NCI-H345 treated with DMSO at 0.1 percent for 48 hours (cell line): ENCODE data around the gene CMTM8.

Experiments
- DNase-seq: peaks from one replicate; lab custom pipeline; 2025; ENCODE audit not compliant: unreplicated experiment; lab: John Stamatoyannopoulos, UW

The CMTM8 gene

DNA sequence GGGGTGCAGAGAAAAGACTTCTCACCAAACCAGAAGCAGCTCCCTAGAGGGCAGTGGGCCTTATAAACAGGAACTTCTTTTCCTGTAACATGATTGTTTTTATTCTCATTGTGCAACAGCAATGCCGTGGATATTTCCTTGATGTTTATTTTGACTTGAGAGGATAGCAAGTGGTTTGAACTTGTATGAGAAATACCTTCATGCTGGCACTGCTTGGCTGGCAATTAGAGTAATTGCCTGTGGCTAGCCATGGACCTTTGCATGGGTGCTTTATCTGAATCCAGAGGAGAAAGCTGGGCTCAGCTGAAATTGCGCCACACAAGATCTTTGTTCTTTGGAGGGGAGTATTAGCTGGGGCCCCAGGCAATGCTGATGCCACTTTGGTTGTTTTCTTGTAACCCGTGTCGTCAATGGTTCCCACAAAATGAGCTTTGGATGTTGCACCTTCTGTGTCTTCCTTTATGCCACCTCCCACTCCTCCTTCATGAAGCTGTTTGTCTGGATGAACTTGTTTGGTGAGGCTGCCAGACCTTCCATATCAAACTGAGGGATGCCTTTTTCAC is 37.9 kb downstream of the CMTM8 start:
- DNase-seq, result no peak

DNA sequence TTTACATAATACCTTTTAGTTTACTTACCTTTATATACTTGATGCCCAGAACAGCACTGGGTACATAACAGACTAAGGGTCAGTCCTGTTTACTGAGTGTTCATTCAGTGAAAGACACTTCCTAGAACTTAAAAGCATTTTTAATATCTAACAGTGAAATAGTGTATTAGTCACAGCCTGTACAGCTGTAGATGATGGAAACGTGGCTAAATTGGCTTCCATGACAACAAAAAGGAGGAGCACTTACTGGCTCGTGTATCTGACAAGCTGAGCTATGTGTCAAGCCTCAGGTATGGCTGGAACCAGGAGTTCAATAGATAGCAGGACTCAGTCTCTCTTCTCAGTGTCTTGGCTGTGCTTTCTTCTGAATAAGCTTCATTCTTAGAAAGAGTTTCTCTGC is 40.2 kb downstream of the CMTM8 start:
- DNase-seq, result no peak

DNA sequence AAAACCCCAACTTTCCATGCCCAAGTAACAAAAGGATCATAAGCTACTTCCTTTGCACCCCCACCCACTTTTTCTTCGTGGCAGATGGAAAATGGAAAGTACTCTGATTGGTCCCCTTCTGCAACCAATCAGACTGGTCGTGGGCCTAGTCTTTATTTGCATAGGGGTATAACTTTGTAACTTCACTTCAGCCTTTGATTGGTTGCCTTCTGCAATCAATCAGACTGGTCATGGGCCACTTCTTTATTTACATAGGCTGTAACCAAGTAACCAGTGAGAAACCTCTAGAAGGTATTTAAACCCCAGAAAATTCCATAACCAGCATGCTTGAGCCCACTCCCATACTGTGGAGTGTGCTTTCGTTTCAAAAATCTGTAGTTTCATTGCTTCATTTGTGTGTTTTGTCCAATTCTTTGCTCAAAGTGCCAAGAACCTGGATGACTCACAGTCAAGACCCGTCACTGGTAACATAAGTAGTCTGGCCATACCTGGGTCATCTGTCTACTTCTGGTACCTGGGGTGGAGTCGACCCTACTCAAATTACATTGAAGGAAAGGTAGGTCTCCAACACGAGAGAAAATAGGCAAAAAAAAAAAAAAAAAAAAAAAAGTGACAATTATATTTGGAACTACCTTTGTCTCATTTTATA is 41.9 kb downstream of the CMTM8 start:
- no peak for DNase-seq

DNA sequence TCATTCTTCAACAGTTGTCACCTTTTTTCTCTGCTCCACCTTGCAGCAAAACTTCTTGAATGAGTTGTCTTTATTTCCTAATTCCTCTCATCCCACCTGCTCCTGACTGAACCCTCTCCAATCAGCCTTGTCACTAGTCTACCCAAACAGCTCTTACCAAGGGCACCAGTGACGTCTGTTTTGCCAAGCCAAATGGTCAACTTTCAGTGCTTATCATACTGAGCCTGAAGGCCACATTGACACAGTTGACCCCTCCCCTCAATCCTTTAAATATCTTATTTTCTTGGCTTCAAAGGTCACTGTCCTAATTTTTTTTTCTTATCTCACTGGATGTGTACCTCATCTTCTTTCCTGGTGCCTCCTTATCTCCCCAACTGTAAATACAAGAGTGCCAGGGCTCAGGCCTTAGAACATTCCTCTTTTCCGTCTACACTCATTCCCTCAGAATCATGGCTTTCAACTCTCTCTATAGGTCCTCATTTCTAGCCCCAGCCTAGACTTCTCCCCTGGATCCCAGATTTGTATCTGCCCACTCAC is 43.2 kb downstream of the CMTM8 start:
- no peak for DNase-seq

DNA sequence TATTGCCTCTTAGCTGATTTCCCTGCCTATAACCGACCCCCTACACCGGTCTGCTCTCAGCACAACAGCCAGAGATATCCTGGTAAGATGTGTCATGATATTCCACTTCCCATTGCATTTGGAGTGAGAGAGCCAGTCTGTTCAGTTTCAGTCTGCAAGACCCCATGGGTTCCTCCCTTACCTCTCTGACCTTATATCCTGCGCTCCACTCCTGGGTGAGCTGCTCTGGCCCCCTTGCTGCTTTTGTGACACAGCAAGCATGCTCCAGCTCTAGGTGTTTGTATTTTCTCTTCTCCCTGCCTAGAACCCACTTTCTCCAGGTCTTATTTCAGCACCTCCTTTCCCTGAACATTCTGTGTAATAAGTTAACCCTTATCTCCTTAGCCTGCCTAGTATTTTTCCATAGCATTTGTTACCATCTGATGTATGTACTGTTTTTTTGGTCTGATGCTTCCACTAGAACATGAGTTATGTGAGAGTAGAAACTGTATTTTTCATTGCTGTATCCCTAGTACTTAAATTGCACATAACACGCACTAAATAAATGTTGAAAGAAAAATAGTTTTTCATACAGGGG is 44.2 kb downstream of the CMTM8 start:
- no peak for DNase-seq

DNA sequence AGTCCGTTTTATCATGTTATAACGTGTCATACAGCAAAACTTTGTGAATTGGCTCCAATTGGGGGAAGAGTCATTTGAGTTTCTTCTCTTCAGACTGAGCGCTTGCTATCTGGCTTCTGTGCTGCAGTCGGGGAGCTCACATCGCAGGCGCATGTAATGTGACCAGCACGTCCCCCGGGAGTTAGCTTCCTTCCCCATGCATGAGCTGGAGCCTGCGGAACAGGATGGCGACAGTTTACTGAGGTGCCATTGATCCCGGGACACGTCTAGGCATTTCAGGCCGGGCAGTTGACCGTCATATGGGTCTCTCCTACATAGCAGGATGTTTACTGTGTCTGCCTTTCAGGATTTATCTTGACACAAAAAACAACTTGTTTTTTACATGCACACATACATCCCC is 44.8 kb downstream of the CMTM8 start:
- no peak for DNase-seq

DNA sequence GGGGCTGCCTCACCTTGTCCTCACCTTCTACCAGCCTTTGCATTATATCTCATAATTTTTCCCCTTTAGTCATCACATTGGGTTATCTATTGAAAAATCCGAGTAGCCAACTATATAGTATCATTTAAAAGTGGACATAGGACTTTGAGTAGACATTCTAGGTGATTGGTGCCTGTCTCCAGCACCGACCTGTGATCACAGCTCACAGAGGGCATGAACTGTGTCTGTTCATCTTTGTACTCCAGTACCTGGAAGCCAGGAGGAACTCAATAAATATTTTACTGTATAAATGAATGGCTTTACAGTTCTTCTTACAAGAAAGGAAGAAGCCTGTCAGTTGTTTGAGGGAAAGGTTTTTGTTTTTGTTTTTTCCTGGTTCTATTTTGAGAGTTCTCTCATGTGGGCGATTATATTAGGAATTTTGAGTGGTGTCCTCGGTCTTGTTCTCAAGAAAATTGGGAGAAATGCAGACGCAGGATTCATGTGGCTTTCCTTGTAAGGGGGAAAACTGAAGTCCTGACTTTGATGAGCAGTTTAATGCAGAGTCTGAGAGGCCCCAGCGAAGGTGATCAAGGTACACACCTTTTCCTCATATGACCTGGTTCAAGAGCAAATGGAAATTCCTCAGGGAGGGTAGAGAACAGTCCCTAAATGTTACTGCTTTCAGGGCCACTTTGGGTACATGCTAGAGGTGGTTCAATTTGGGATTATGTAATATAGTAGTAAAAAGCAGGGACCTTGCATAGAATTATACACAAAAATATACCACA is 46.1 kb downstream of the CMTM8 start:
- no peak for DNase-seq

DNA sequence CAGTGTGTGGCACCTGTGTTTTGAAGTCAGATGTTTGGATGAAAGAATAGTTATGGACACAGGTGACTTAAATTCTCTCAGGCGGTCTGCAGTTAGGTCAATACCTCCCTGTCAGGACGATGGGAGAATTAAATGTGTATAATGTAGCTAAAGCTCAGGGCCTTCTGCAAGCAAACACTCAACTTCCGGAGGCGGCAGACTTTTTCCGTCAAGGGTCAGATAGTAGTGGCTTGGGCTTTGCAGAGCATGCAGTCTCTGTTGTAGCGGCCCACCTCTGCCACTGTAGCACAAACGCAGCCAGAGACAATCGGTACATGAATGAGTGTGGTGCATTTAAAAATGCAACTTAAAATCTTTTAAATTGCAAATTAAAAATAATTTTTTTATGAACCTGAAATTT is 47.4 kb downstream of the CMTM8 start:
- no peak for DNase-seq

DNA sequence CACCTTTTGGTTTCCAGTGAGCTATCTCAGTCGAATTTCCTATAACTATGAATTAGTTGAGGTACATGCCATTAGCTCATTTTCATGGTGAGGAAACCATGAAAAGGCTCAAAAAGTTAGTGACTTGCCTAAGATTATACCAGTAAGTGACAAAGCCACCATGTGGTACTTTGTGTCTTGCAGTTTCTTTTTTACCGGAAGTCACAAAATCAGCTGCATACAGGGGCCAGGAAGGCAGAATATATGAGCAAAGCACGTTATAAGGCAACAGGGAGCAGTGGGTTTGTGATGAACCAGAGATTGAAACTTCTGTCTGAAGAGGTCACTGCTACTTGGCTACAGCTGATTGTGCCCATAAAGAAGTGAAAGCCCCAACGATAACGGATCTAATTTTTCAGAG is 50.3 kb downstream of the CMTM8 start:
- DNase-seq, result no peak

DNA sequence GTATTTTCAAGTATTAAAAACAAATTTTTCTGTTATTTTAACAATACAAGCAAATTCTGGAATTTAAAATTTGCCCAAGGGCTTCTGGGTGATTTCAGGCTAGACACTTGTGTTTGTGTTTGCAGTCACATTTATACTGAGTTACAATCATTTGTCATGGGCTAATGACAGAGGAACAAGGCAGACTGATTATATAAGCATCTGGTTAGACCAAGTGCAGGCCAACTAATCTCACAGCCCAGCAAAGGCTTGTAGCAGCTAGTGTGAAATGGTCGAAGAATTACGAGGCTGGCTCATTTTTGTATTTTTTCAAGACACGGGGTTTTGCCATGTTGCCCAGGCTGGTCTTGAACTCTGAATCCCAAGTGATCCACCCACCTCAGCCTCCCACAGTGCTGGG is 52.1 kb downstream of the CMTM8 start:
- no peak for DNase-seq

DNA sequence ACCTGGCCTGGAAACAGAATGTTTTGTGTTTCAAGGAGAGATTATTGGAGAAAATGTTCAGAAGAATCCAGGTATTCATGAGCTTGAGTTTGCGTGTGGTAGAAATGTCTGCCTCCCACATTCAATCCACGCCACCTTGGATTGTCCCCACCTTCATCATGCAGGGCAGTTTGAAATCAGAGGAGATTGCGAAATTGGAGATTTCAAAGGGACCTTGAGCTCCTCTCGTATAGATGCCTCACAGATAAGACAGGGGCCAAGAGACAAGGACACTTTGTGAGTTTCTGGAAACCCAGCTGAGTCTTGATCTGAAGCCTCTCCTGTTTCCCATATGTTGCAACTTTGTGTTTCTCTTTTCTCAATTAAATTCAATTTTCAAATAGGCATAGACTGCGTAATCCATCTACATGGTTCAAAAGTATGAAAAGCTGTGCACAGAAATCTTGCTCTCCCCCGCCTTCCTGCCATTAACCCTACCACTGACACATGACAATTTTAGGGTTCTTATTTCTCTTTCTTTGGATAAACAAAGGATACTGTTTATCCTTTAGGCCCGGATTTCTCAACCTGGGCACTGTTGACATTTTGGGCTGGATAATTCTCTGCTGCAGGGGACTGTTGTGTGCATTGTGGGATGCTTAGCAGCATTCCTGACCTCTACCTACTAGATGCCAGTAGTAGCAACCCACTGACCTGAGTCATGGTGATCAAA is 53.8 kb downstream of the CMTM8 start:
- no peak for DNase-seq

DNA sequence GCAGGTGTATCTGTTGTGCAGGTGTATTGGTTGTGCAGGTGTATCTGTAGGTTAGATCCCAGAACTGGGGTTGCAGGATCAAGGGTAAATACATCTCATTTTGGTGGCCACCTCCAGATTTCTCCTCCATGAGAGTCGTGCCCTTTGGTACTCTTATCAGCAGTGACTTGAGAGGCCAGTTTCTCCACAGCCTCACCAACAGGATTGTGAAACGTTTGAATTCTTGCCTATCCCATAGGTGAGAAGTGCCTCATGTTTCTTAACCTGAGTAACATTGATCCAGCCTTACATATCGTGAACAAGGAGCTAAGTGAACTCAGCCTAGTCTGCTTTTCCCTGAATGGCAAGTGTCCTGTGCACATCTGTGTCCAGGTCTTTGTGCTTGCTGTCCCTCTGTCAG is 55.4 kb downstream of the CMTM8 start:
- DNase-seq, result no peak

DNA sequence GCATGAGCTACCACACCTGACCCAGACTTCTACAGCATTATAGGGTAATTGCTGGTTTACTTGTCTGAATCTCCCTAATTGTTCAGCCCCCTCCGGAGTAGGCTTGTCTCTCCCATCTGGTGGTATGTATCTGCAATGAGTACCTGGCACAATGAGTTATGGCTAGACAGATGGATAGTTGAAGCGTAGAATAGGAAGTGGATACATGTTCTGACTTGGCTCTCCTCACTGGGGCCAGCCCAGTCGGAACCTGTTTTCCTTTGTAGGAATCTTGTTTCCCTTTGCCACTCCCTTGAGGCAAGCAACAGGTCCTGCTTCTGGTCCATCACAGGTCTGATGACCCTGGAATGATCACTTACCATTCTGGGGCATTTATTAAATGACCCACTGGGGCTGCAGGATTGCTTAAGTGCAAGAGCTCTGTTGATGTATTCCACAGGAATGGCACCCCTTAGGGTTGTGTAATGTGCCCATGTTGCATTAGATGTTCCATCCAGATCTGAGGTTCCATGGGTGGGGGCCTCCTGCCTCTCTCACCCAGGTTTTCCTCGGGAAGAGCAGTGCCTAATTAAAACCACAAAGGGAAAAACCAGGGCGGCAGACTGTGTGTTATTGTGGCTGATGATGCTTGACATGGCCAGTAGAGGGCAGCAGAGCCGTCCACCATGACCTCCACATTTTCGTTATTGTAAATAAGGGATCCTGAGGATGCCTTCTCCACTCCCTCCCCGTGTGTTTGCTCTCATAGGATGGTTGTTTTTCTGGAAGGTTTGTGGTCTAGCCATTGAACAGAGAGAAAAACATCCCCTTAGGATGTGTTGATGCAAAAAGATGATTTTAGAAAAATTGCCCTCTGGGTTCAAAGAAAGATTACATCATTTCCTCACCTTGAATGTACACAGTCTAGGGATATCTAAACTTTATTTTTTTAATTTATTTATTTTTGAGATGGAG is 58.0 kb downstream of the CMTM8 start:
- DNase-seq, result peak; percentile 26

DNA sequence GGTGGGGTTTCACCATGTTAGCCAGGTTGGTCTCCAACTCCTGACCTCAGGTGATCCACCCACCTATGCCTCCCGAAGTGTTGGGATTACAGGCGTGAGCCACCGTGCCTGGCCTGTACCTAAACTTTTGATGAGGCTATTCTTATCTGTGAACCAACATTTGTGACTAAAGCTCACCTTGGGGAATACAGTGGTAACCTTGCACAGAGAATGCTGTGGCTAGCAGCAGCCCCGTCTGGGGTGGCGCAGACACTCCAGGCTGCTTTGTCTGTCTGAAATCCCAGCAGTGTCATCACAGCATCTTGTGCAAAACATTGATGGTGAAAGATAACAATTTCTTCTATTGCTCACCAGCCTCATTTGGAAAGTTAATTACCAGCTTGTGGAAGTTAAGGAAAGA is 58.9 kb downstream of the CMTM8 start:
- no peak for DNase-seq

DNA sequence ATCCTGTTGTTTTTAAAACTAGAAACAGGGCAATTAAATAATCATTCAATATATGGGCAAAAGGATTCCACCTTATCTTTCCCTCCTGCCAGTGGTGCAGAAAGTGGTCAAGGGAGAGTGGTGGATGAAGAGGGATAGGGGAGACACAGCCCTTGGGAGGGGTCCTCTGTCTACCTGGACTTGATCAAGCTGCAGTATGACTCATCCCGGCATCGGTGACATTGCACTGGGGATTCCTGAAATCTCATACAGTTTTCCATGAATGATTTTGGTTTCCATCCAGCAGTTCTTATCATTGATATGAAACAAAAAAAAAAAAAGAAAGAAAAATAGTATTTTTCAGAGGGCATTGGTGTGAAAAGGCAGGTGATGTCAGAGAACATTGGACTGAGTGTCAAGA is 62.9 kb downstream of the CMTM8 start:
- DNase-seq, result no peak

DNA sequence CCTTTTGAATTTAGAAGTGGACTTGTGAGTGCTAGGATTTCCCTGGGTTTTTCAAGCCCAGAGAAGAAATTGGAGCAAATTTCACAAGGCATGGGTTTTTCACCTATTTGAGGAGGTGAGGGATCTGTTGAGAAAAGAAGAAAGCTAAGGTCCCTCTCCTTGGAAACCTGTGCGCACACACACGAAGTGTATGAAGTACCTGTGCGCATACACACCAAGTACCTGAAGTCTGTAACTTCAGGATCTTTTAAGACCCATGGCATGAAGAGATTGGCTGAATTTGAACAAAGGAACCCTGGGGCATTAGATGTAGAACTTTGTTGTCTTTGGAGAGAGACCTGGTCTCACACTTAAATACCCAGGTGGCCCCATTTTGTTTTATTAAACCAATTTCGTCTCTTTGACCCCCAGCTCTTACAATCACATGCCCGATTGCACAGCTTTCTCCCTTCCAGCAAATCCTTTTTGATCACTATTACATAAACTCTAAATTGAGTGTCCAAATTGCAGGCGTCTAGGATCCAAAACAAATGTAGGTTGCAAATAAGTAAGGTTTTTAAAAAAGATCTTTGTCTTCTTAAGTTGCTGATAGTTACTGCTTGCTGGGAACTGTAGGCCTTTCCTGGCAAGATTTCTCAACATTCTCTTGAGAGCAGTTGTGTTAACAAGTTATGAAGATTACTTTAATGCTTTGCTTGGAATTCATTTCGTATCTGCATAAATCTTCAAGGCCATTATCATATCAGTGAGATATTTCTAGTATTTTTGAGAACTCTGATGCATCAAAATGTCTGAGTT is 64.3 kb downstream of the CMTM8 start:
- DNase-seq, result no peak

DNA sequence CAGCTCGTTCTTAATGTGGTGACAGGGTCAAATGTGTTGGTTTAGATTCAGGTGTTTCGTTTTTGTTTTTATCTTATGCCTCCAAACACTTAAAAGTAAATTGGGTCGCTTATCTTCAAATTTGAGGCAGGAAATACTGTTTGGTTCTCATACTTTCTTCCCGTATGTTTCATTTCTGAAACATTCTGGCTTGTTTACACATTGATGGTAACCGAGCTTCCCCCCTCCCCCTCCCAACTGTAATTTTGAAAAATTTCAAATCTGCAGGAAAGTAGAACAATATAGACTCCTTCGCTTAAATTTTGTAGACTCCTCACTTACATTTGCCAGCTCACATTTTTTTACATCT is 64.9 kb downstream of the CMTM8 start:
- no peak for DNase-seq

DNA sequence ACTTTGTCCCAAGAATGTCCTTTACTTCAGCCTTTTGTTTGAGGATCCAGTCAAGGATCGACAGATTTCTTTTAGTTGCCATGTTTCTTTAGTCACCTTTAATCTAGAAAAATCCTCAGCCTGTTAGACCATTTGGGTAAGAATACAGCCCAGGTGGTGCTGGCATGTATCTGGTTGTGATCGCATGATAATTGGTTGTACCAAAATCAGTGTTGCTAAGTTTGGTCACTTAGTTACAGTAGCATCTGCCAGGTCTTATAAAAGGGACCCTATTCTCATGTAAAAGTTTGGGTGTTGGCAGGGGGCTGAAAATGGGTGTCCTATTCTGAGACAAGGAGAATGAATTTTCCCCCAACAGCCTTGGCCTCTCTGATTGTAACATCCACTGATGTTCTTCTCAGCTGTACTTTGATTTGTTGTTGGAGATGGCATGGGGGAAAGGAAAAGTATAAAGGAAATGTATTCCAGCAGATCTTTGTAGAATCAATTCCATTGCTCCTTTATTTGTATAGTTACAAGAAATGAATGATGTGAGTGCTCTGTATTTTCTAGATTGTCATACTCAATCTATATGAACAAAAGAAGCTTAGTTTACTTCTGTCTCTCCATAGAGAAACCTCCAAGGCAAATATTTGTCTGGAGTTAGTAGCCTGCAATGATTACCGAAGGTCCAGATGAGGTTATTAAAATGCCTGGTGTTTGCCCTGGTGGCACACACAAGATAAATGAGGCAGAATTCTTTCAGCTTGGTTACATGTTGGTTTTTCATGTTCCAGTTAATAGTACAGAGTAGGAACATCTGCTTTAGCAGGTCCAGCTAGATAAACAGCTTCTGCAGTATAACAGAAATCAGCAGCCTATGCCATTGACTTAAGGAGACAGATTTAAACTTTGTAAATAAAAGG is 65.7 kb downstream of the CMTM8 start:
- DNase-seq, result peak; percentile 42
